GM21360 (cell line): ENCODE results near the gene SEC14L6.

Source experiments
- ATAC-seq: cut with Tn5 transposase; IDR thresholded peaks from one replicate; pipeline ENCODE4 v1.9.1; 2021; ENCODE audit warnings: mild to moderate bottlenecking, moderate library complexity; ENCODE audit not compliant: unreplicated experiment

The SEC14L6 gene

DNA sequence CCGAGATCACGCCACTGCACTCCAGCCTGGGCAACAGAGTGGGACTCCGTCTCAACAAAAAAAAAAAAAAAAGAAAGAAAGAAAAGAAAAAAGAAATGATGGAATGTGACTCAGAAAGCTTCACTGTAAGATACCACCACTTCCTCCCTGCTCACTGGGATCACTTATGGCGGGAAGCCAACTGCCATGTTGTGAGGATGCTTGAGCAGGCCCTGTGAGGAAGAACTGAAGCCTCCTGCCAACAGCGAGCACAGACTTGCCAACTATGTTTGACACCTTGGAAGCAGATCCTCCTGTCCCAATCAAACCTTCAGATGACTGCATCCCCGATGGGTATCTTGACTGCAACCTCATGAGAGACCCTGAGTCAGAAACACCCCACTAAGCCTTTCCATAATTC, 8.3 kb downstream of the SEC14L6 start:
- no peak for ATAC-seq

DNA sequence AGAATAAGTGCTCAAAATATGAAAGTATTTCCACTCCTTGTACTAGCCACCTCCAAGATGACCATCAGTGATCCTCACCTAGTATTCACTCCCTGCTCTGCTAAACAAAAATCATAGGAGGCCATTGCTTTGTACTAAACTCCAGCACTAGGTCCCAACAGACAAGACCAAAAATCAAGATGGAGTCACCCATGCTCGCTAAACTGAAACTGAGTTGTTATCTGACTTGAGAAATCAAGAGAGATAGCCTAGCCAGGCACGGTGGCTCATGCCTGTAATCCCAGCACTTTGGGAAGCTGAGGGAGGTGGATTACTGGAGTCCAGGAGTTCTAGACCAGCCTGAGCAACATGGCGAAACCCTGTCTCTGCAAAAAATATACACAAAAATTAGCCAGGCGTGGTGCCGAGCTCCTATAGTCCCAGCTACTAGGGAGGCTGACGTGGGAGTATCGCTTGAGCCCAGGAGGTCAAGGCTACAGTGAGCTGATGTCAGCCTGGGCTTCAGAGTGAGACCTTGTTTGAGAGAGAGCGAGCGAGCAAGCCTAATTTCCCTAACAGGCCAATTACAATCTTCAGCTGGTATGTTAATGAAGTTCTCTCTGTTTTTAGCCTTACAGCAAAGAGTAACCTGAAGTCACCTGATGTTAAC, 9.3 kb downstream of the SEC14L6 start:
- ATAC-seq: no peak

DNA sequence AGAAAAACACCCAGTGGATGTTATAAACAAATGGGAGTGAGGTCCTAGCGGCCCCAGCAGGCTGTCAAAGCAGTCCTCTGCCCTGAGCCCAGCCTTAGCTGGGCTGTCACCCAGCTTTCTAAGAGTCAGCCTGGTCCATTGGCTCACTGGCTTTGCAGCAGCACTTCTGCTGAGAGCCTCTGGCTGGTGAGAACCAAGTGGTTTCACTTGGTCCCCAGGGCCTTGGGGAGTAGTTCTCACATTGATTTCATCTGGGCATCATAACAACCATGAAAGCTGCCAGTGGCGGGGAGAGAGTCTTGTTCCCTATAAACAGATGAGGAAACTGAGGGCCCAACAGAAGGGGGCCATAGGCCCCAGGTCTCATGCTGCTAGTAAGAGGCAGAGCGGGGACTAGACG, 11.4 kb downstream of the SEC14L6 start:
- no peak for ATAC-seq

DNA sequence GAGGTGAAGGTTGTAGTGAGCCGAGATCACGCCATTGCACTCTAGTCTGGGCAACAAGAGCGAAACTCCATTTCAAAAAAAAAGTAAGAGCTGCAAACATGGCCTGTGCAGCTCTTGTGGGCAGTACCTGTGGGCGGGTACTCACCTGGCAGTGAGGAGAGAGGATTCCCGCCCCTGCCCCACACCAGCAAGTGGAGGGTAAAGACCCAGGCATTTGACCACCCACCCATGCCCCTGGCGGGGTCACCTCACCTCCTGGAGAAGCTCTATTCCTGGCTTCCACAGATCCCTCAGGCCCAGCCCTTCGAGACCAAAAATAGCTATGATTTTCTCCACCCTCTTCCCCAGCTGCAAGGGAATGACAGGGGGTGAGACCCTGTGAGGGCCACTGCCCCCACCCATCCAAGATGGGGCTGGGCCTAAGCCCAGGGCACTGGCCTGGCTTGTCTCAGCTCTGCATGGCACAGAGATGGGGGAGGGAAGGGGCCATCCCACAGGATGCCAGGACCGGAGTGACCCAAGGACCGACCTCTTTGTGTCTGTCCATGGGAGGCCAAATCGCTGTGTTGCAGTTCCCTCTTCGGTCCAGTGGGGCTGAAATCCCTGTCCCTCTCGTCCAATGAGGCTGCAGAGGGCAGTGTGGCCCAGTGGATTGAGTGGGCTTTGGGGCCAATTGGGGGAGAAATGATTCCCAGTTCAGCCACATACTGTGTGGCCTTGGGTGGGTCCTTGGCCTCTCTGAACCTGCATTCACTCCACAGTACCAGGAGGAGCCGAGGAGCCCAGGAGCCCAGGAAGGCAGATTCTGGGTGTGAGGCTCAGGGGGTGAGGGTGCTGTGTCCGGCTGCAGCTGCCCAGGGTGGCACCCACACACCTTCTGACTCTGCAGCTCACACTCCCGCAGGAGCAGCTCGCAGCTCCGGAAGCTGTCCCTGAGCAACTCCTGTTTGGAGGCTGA, 14.6 kb downstream of the SEC14L6 start:
- no peak for ATAC-seq

DNA sequence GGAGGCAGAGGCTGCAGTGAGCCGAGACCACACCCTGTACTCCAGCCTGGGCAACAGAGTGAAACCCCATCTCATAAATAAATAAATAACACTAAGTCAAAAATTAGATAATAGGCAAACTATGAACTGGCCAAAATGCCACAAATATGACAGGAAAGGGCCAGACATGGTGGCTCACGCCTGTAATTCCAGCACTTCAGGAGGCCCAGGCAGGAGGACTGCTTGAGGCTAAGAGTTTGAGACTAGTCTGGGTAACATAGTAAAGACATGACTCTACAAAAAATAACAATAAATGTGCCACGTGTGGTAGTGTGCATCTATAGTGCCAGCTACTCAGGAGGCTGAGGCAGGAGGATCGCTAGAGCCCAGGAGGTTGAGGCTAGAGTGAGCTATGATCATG, 19.9 kb downstream of the SEC14L6 start:
- no peak for ATAC-seq

DNA sequence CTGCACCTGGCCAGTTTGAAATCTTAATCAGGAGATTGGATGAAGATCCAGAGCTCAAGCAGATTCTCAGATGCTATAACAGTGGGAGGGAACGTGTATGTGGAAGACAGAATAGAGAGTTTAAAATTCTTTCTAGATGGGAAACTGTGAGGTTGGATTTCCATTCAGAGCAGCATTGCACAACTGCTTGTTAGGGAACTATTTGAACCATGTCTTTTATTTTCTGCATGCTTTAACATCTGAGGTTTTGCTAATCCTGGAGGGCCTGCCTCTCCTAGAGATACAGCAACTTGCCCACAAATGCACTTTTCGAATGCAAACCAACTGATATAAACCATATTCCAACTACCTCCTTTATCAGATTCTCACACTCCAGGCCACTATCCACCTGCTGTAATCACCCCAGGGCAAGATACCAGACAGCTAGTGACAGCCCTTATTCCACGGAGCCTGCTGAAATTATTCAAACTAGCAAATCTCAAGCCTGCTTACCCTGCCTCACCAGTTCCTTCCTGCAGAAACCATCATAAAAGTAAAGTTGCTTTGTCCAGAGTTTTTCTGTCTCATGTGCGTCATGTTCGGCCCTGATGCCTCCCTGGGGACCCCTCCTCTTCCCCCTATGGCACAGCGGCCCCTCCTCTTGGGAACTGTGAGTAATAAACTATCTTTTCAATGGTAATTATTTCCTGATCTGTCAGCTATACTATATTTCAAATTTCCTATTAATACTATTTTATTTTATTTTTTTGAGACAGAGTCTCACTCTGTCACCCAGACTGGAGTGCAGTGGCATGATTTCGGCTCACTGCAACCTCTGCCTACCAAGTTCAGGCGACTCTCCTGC, 22.7 kb downstream of the SEC14L6 start:
- ATAC-seq: no peak

DNA sequence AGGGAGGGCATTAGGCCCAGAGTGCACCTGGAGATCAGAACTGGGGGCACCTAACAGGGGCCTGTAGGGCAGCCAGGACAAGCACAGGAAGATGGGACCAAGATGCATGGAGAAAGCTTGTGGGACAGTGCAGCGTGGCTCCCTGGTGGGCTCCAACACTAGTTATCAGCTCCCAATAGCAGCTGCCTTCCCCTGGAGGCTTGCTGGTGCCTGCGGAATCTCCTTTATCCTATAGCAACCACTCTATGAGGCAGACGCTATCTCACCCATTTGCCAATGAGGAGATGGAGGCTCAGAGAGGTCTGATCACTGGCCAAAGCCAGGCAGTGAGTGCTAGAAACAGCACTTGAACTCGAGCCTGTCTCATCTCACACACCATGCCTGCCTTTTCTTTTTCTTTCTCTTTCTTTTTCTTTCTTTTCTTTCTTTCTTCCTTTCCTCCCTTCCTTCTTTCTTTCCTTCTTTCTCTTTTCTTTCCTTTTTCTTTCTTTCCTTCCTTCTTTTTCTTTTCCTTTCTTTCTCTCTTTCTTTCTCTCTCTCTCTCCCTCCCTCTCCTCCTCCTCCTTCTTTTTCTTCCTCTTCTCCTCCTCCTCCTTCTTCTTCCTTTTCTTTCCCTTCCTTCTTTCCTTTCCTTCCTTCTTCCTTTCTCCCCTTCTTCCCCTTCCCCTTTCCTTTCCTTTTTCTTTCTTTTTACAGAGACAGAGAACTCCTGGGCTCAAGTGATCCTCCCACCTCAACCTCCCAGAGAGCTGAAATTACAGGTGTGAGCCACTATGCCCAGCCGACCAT, 25.0 kb downstream of the SEC14L6 start:
- ATAC-seq: no peak

GRCh38 chr22:30519842-30520425, 26.6 kb downstream of the SEC14L6 start:
- no peak for ATAC-seq

DNA sequence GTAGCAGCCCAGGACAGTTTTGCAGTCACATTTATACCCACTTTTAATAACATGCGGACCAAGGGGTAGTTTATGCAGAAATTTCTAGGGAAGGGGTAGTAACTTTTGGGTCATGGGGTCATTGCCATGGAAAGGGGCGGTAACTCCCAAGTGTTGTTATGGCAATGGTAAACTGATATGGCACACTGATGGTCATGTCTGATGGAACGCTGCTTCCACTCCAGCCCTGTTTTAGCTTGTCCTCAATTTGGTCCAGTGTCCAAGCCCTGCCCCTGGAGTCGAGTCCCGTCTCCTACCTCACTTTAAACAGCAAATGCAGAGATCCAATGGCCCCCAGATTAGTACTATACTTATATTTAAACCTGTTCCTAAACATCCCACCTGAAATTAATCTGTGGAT, 29.8 kb downstream of the SEC14L6 start:
- no peak for ATAC-seq

- no peak for ATAC-seq
Observed at GRCh38 chr22:30516273-30516672, 30.3 kb downstream of the SEC14L6 start.

GRCh38 chr22:30514252-30514651, 32.3 kb downstream of the SEC14L6 start:
- ATAC-seq: no peak

DNA sequence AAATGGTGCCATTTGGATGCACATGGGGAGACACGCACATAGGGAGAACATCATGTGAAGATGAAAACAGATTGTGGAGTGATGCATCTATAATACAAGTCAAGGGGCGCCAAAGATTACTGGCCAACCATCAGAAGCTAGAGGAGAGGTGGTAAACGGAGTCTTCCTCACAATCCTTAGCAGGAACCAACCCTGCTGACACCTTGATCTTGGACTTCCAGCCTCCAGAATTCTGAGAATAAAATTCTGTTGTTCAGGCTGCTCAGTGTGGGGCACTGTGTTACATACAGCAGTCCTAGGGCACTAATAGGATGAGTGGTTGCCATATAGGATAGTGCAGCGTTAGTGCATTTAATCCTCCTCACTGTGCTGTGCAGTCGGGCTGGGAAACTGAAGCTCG, 33.1 kb downstream of the SEC14L6 start:
- ATAC-seq: no peak

GRCh38 chr22:30511911-30512310, 34.6 kb downstream of the SEC14L6 start:
- no peak for ATAC-seq

DNA sequence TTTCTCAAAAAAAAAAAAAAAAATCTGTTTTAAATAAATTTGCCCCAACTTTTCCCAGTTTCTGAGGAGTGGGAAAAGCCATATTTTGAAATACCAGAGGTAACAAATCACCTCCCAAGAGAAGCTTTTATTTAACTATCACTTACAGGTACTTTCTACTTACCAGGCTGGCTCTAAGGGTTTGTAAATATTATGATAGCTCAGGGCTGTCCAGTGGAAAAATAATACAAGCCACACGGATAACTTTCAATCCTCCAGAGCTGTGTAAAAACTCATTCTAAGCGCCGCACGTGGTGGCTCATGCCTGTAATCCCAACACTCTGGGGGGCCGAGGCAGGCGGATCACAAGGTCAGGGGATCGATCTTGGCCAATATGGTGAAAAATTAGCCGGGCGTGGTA, 35.4 kb downstream of the SEC14L6 start:
- ATAC-seq: no peak

DNA sequence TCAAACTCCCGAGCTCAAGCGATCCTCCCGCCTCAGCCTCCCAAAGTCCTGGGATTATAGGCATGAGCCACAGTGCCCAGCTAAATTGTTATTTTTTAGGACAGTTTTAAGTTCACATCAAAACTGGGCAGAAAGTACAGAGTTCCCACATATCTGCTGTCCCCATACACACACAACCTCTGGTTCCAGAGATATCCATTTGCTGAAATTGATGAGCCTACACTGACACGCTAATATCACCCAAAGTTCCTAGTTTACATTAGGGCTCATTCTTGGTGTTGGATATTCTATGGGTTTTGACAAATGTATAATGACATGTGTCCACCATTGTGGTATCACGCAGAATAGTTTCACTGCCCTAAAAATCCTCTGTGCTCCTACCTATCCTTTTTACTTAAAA, 38.3 kb downstream of the SEC14L6 start:
- ATAC-seq: no peak

- ATAC-seq: no peak
Observed at GRCh38 chr22:30507670-30508069, 38.9 kb downstream of the SEC14L6 start.

DNA sequence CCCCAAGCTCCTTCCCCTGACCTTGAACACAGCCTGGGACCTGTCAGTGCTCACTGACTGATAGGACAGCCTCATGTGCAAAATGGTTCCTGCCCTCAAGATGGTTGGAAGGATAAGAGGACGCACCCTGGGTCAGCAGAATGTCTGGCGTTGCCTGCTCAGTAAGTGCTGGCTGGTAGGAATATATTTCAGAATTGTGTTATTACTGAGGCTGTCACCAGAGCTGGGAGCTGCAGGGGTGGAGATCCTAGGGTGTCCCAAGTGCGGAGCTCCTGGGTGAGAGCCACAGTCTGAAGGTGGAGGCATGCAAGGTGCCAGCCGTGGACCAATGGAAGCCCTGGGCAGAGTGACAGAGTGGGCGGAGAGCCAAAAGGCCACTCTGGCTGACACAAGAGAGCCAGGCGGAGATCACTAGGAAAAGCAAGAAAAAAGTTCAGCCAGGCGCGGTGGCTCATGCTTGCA, 40.0 kb downstream of the SEC14L6 start:
- no peak for ATAC-seq

DNA sequence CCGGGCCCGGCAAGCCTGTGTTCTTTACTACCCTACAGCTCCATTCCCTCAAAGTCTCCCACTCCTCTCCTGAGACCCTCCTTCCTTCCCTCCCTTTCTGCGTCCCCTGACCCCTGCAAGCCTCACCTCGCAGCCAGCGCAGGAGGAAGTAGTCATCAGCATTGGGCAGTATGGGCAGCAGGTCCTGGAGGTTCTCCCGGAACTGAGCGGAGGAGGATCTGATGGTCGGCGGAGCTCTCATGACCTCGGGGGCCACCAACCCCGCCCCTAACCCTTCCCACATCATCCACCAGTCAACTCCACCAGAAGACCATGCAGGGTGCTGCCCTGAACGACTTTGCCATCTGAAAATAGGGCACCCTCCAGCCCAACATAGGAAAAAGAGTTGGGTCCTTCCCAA, 43.0 kb downstream of the SEC14L6 start:
- no peak for ATAC-seq

DNA sequence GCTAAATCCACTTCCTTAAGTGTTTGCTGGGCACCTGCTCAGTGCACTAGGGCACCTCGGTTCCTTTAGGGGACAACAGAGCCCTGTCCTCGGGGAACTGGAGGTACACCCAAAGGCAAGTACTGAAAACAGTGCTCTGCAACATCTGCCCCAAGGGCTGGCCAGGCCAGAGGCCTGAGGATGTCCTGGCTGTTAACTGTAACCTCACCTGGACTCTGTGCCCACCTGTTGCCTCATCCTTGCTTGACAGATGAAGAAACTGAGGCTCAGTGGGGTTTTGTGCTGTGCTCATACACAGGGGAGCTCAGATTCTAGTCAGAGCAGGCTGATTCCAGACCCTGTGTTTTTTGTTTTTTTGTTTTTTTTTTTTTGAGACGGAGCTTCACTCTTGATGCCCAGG, 43.6 kb downstream of the SEC14L6 start:
- no peak for ATAC-seq

- no peak for ATAC-seq
Observed at GRCh38 chr22:30502153-30502552, 44.4 kb downstream of the SEC14L6 start.
